RWPE1 (cell line): ENCODE results near the gene TYMP.

Source experiments
- CTCF ChIA-PET: fragments of 350-600 bp; sonication (Branson Sonifier 250); formaldehyde crosslinking; extraction: SDS; loops from one replicate; lab custom pipeline; 2021; lab: Yijun Ruan, JAX
- POLR2A ChIA-PET: fragments of 400-600 bp; formaldehyde crosslinking; extraction: SDS; loops from one replicate; lab custom pipeline; 2020; ENCODE audit warnings: antibody characterized with exemption; ENCODE audit not compliant: low non-redundant PET; lab: Yijun Ruan, JAX
- DNase-seq: peaks from one replicate; pipeline ENCODE4 v3.0.0; 2012; ENCODE audit warnings: low spot score
- H3K27ac ChIP-seq: fragments of 450-650 bp; 2 replicates; pipeline ENCODE4 v1.5.1; 2017
- CTCF ChIP-seq: fragments of 450-650 bp; conservative IDR thresholded peaks from 2 replicates; pipeline ENCODE4 v1.5.1; 2017; ENCODE audit warnings: low read depth, mild to moderate bottlenecking

The TYMP gene

GRCh38 chr22:50529416-50529896 lies 356 bp downstream of the TYMP start:
- TF ChIP-seq CTCF: no peak
- ChIA-PET CTCF (interaction anchor here (0.7 to 0.9 kb wide), 2 partner anchors 10 to 33 kb away, joined by 4 read pairs; partner anchors contain the start of gene SYCE3), POLR2A (interaction anchor here (0.9 to 1.0 kb wide), 2 partner anchors 33 to 53 kb away, joined by 3 to 4 read pairs; partner anchors contain the start of genes CHKB and SYCE3)
- no peak for DNase-seq
- peak overlapping the region; percentile 97 for H3K27ac ChIP-seq

GRCh38 chr22:50528682-50529415 lies 963 bp downstream of the TYMP start:
- ChIA-PET CTCF (interaction anchor here (0.7 kb wide), 1 partner anchor 34 kb away, joined by 4 read pairs; the partner anchor contains the start of gene SYCE3), POLR2A (interaction anchor here (0.9 kb wide), 1 partner anchor 34 kb away, joined by 3 read pairs; the partner anchor contains the start of gene SYCE3)
- H3K27ac ChIP-seq: peak overlapping the region; percentile 97
- no peak for TF ChIP-seq CTCF
- no peak for DNase-seq

GRCh38 chr22:50527921-50528681 lies 1.7 kb downstream of the TYMP start:
- H3K27ac ChIP-seq: peak overlapping the region; percentile 97
- TF ChIP-seq CTCF: no peak
- ChIA-PET CTCF (no interaction called here), POLR2A (interaction anchor here (0.9 kb wide), 1 partner anchor 35 kb away, joined by 3 read pairs; the partner anchor contains the start of gene SYCE3)
- no peak for DNase-seq

- H3K27ac ChIP-seq: peak overlapping the region; percentile 97
- DNase-seq: no peak
- no peak for TF ChIP-seq CTCF
- ChIA-PET POLR2A (interaction anchor here (0.6 to 1.0 kb wide), 3 partner anchors 11 to 36 kb away, joined by 4 to 12 read pairs (median 9); partner anchors contain the start of gene SYCE3), CTCF (interaction anchor here (0.7 kb wide), 1 partner anchor 35 kb away, joined by 3 read pairs; the partner anchor contains the start of gene SYCE3)
Measured at GRCh38 chr22:50526834-50527801, 2.7 kb downstream of the TYMP start.

GRCh38 chr22:50526108-50526833 lies 3.5 kb downstream of the TYMP start:
- TF ChIP-seq CTCF: peak; percentile 73

More at GRCh38 chr22:50526108-50526833, 3.5 kb downstream of the TYMP start:
- H3K27ac ChIP-seq: peak overlapping the region; percentile 97
- POLR2A ChIA-PET: interaction anchor here (0.6 to 1.5 kb wide), 3 partner anchors 36 to 170 kb away, joined by 3 to 12 read pairs (median 7); partner anchors contain the start of gene SYCE3
- no peak for DNase-seq
- CTCF ChIA-PET: interaction anchor here (0.5 to 1.4 kb wide), 7 partner anchors 18 to 95 kb away, joined by 3 to 5 read pairs (median 3); partner anchors contain the start of gene SYCE3
